Panc1 (cell line): ENCODE measurements around the gene GJB2. TPM values are rescaled to one million over a fixed set of nuclear protein-coding genes. Genes with fewer than 3 reads are reported as not detected.
A peak's percentile ranks its signal among the peaks of the same experiment; 100 is the strongest.

ENCODE experiments used
- ATAC-seq: fragments of 200-7000 bp; cut with Tn5 transposase; 2 replicates; pipeline ENCODE4 v1.9.1; 2020; ENCODE audit warnings: mild to moderate bottlenecking, moderate library complexity
- BruUV-seq: library from RNA; stranded (reverse); fragments of 400-500 nt; replicated peaks from 2 replicates; lab custom pipeline; 2021; lab: Mats Ljungman, UMichigan
- CTCF ChIA-PET: fragments of 300-600 bp; sonication (Branson Sonifier 250); formaldehyde crosslinking; loops from one replicate; lab custom pipeline; 2022; ENCODE audit warnings: antibody characterized with exemption; lab: Charles Lee
- POLR2A ChIA-PET: fragments of 300-600 bp; sonication (Branson Sonifier 250); formaldehyde crosslinking; loops from one replicate; lab custom pipeline; 2022; ENCODE audit warnings: antibody characterized with exemption; lab: Charles Lee
- DNase-seq: peaks from one replicate; pipeline ENCODE4 v3.0.0-alpha.2; 2010; ENCODE audit warnings: low read depth, low spot score
- H3K27ac ChIP-seq: 2 replicates; pipeline ENCODE4 v1.5.1; 2011; ENCODE audit warnings: mild to moderate bottlenecking, low read length, inconsistent platforms
- H3K27me3 ChIP-seq: fragments of 200-500 bp; sonication (Bioruptor generic); 2 replicates; pipeline ENCODE4 v1.6.0; 2014; ENCODE audit warnings: low read length, inconsistent platforms; ENCODE audit not compliant: control insufficient read depth, insufficient read depth
- H3K36me3 ChIP-seq: fragments of 200-500 bp; sonication (Bioruptor generic); 2 replicates; pipeline ENCODE4 v1.5.1; 2014; ENCODE audit warnings: inconsistent platforms, mild to moderate bottlenecking, low read length, moderate library complexity; ENCODE audit not compliant: control insufficient read depth, insufficient read depth
- H3K4me1 ChIP-seq: 2 replicates; pipeline ENCODE4 v1.5.1; 2011; ENCODE audit warnings: inconsistent platforms, mild to moderate bottlenecking, low read length, moderate library complexity; ENCODE audit not compliant: control insufficient read depth, insufficient read depth
- H3K4me3 ChIP-seq, 2 experiments: 2 replicates each; pipeline ENCODE4 v1.5.1; 2011 to 2012; ENCODE audit warnings: low read depth in 2 of 2, low read length in 2 of 2, mild to moderate bottlenecking in 2 of 2, inconsistent platforms in 1 of 2, moderate library complexity in 1 of 2
- H3K9me3 ChIP-seq: fragments of 200-500 bp; sonication (Bioruptor generic); 2 replicates; pipeline ENCODE4 v1.5.1; 2014; ENCODE audit warnings: low read depth, mild to moderate bottlenecking, inconsistent platforms, low read length, moderate library complexity; ENCODE audit not compliant: control insufficient read depth, insufficient read depth
- CTCF ChIP-seq: fragments of 450-650 bp; IDR thresholded peaks from 2 replicates; pipeline ENCODE4 v1.5.1; 2017; ENCODE audit warnings: mild to moderate bottlenecking
- POLR2AphosphoS5 ChIP-seq: IDR thresholded peaks from 2 replicates; pipeline ENCODE4 v1.6.1; 2012; ENCODE audit warnings: mild to moderate bottlenecking, low read depth, low read length, moderate library complexity
- SIN3A ChIP-seq: IDR thresholded peaks from 2 replicates; pipeline ENCODE4 v1.6.1; 2012; ENCODE audit warnings: low read depth, mild to moderate bottlenecking, low read length, moderate library complexity, borderline replicate concordance; ENCODE audit not compliant: insufficient read depth
- TCF7L2 ChIP-seq: IDR thresholded peaks from 2 replicates; pipeline ENCODE4 v1.6.1; 2011; ENCODE audit warnings: mild to moderate bottlenecking, low read depth, low read length, inconsistent platforms
- in situ Hi-C: cut with HindIII; loops from 2 replicates; pipeline ENCODE4 v1.10.0; 2016; ENCODE audit warnings: low sequenced_read_pairs, low pct_unique_long_range_greater_than_20kb
- intact Hi-C: fragments of 100-400 bp; cut with micrococcal nuclease; formaldehyde crosslinking; loops from one replicate; pipeline ENCODE4 v1.10.0; 2022; ENCODE audit not compliant: unreplicated experiment
- total RNA-seq: library from RNA; stranded (reverse); gene quantifications from one replicate; pipeline ENCODE4 v1.2.1, GENCODE V29; 2021; ENCODE audit not compliant: unreplicated experiment
- TF ChIP-seq, protein P1 (sequence below), 2 experiments: IDR thresholded peaks; 2 replicates each; pipeline ENCODE4 v1.6.1; 2011 to 2012; ENCODE audit warnings: low read depth in 2 of 2, control low read depth in 1 of 2, low read length in 1 of 2, mild to moderate bottlenecking in 1 of 2, moderate library complexity in 1 of 2; ENCODE audit not compliant: insufficient read depth in 1 of 2

GJB2 gene
- total RNA-seq, 1 experiment from 2014 or later: 54.2 TPM

DNA sequence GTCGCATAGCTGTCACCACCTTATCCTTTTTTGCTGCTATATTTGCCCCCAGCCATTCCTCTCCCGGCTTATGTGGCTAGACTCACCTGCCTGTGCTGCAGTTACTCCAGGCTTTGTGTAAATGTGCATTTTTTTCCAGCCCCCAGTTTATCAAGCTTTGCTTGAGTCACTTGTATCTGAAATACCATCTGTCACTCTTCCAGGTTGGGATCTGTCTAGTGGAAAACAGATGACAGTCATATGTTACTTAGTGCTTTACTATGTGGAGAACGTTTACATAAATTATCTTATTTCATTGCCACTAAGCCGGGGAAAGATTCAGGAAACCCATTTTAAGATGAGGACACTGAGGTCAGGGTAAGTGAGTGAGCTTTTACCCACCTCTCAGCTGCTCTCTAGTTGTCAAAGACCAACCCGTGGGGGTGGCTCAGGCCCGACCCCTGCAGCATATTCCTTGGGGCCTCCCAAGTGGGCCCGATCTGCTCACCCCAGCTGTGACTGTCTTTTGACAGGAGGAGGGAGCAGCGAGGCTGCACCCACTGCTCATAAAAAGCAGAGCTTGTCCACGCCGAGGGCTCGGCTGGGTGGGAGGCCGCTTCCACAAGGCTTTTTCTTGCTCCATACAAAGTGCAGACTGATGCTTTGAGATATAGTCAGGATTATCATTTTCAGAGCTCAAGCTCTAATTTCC, 7.2 kb downstream of the GJB2 start:
- no peak for TF ChIP-seq CTCF
- no peak for TF ChIP-seq TCF7L2
- TF ChIP-seq POLR2AphosphoS5: no peak
- TF ChIP-seq, protein P1, sequence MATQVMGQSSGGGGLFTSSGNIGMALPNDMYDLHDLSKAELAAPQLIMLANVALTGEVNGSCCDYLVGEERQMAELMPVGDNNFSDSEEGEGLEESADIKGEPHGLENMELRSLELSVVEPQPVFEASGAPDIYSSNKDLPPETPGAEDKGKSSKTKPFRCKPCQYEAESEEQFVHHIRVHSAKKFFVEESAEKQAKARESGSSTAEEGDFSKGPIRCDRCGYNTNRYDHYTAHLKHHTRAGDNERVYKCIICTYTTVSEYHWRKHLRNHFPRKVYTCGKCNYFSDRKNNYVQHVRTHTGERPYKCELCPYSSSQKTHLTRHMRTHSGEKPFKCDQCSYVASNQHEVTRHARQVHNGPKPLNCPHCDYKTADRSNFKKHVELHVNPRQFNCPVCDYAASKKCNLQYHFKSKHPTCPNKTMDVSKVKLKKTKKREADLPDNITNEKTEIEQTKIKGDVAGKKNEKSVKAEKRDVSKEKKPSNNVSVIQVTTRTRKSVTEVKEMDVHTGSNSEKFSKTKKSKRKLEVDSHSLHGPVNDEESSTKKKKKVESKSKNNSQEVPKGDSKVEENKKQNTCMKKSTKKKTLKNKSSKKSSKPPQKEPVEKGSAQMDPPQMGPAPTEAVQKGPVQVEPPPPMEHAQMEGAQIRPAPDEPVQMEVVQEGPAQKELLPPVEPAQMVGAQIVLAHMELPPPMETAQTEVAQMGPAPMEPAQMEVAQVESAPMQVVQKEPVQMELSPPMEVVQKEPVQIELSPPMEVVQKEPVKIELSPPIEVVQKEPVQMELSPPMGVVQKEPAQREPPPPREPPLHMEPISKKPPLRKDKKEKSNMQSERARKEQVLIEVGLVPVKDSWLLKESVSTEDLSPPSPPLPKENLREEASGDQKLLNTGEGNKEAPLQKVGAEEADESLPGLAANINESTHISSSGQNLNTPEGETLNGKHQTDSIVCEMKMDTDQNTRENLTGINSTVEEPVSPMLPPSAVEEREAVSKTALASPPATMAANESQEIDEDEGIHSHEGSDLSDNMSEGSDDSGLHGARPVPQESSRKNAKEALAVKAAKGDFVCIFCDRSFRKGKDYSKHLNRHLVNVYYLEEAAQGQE (IDR thresholded peaks at IDR 0.05; ENCODE audit: insufficient read depth in 1 of 2, low read depth in 2 of 2, low read length in 1 of 2): no peak
- no peak for TF ChIP-seq SIN3A
- in situ Hi-C loops (no loop called here), intact Hi-C loops (no loop called here)
- DNase-seq: no peak
- H3K27me3 ChIP-seq: no peaks in the 10 kb centered on the region
- no peak overlapping the region for H3K4me3 ChIP-seq
- CTCF ChIA-PET: interaction anchor here (0.9 kb wide), 1 partner anchor 11 kb away, joined by 4 read pairs; no protein-coding TSS in a partner anchor
- ATAC-seq: no peak
- H3K27ac ChIP-seq: no peak overlapping the region
- no TSS peak for BruUV-seq
- no peaks in the 10 kb centered on the region; the same call in 1 of the 2 replicates for H3K4me1 ChIP-seq
- no peaks in the 10 kb centered on the region; the same call in 1 of the 2 replicates for H3K36me3 ChIP-seq
- no peaks in the 10 kb centered on the region for H3K9me3 ChIP-seq
- POLR2A ChIA-PET: no interaction called here

DNA sequence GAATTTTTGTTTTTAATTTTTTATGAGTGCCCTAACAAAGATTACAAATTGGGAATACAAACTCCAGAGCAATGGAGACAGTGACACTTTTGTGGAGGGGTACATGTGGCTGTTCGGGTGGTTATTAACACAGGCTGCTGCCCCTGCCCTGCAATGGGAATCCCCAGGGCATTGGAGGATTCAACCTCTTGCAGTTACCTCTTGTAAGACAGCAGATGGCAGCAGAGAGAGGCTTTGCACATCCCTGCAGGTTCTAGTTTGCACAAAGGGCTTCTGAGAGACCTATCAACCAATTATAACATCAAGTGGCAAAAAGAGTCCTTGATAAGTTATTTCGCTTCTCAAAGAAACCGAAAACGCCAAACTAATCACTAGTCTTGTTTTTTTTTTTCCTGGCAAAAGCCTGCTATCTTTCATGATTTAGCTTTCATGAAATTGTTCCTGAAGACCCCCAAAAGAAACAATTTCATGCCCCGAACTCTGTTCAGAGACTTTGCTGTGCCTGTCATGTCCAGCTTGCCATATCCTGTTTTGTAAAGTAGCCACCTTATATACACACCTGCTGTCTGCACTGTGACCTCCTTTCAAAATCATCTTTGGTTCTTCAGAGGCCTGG, 10.4 kb downstream of the GJB2 start:
- H3K27me3 ChIP-seq: no peaks in the 10 kb centered on the region
- POLR2A ChIA-PET: no interaction called here
- in situ Hi-C loops (no loop called here), intact Hi-C loops (loop anchor here (1.0 kb wide), 1 partner anchor 307 kb away; no protein-coding TSS in a partner anchor)
- H3K4me1 ChIP-seq: no peaks in the 10 kb centered on the region; the same call in 1 of the 2 replicates
- no peaks in the 10 kb centered on the region for H3K9me3 ChIP-seq
- H3K36me3 ChIP-seq: no peaks in the 10 kb centered on the region
- BruUV-seq: no TSS peak
- CTCF ChIA-PET: interaction anchor here (0.6 kb wide), 1 partner anchor 10 kb away, joined by 3 read pairs; no protein-coding TSS in a partner anchor
- H3K27ac ChIP-seq: no peak overlapping the region
- H3K4me3 ChIP-seq: no peak overlapping the region
- DNase-seq (peak; percentile 50), ATAC-seq (peak; percentile 93)
- TF ChIP-seq, protein P1 (IDR thresholded peaks at IDR 0.05; ENCODE audit: insufficient read depth in 1 of 2, low read depth in 2 of 2, low read length in 1 of 2): no peak
- peak; percentile 85 for TF ChIP-seq CTCF
